Measurements from ENCODE around the gene DAPP1.
A peak's percentile ranks its signal among the peaks of the same experiment; 100 is the strongest.
"Not testable (repeated sequence)": the region's sequence is repeated elsewhere in the genome, so short reads cannot be mapped to it uniquely, and the experiment has no call there.

Gene DAPP1

GRCh38 chr4:99816545-99817308 is at the start of gene DAPP1:
TSS of gene DAPP1 (plus strand) at chr4:99816827. CDS start at chr4:99816914, 87 bp downstream.
- DNase-seq (ENCODE audit: low spot score): no peak

- not testable (repeated sequence) for DNase-seq (ENCODE audit: low spot score)
Measured at GRCh38 chr4:99770842-99771241, 45.8 kb upstream of the DAPP1 start.

- DNase-seq (ENCODE audit: low spot score): no peak
Measured at GRCh38 chr4:99783940-99784339, 32.7 kb upstream of the DAPP1 start.

GRCh38 chr4:99784842-99785241 is 31.8 kb upstream of the DAPP1 start:
- DNase-seq (ENCODE audit: low spot score): no peak

- no peak for DNase-seq (ENCODE audit: low spot score)
Measured at GRCh38 chr4:99790796-99791617, 25.6 kb upstream of the DAPP1 start.

GRCh38 chr4:99800332-99801004 is 16.2 kb upstream of the DAPP1 start:
- no peak for DNase-seq (ENCODE audit: low spot score)

GRCh38 chr4:99801005-99801699 is 15.5 kb upstream of the DAPP1 start:
- no peak for DNase-seq (ENCODE audit: low spot score)

- no peak for DNase-seq (ENCODE audit: low spot score)
Measured at GRCh38 chr4:99803566-99804101, 13.0 kb upstream of the DAPP1 start.

- no peak for DNase-seq (ENCODE audit: low spot score)
Measured at GRCh38 chr4:99806545-99806944, 10.1 kb upstream of the DAPP1 start.

GRCh38 chr4:99807666-99808065 is 9.0 kb upstream of the DAPP1 start:
- DNase-seq (ENCODE audit: low spot score): no peak

GRCh38 chr4:99808260-99808857 is 8.3 kb upstream of the DAPP1 start:
- peak; percentile 34 for DNase-seq (ENCODE audit: low spot score)

GRCh38 chr4:99809326-99809725 is 7.3 kb upstream of the DAPP1 start:
- no peak for DNase-seq (ENCODE audit: low spot score)

- no peak for DNase-seq (ENCODE audit: low spot score)
Measured at GRCh38 chr4:99810536-99810935, 6.1 kb upstream of the DAPP1 start.

- no peak for DNase-seq (ENCODE audit: low spot score)
Measured at GRCh38 chr4:99811117-99811516, 5.5 kb upstream of the DAPP1 start.

GRCh38 chr4:99811850-99812249 is 4.8 kb upstream of the DAPP1 start:
- DNase-seq (ENCODE audit: low spot score): no peak

GRCh38 chr4:99815597-99816011 is 1.0 kb upstream of the DAPP1 start:
- DNase-seq (ENCODE audit: low spot score): no peak

GRCh38 chr4:99817309-99817890 is 773 bp downstream of the DAPP1 start:
- no peak for DNase-seq (ENCODE audit: low spot score)

- no peak for DNase-seq (ENCODE audit: low spot score)
Measured at GRCh38 chr4:99818661-99819060, 2.0 kb downstream of the DAPP1 start.

- DNase-seq (ENCODE audit: low spot score): no peak
Measured at GRCh38 chr4:99821918-99822503, 5.4 kb downstream of the DAPP1 start.

GRCh38 chr4:99822734-99823133 is 6.1 kb downstream of the DAPP1 start:
- no peak for DNase-seq (ENCODE audit: low spot score)

Measured in HuH-7.5 (cell line).